ENCODE data around the gene ABHD12B. TPM values are rescaled to one million over a fixed set of nuclear protein-coding genes. Genes with fewer than 3 reads are reported as not detected.

Gene ABHD12B
- total and polyA plus RNA-seq, 2 experiments from 2014 or later: 9.0 to 52.8 TPM

GRCh38 chr14:50928002-50928635 is 56.3 kb downstream of the ABHD12B start:
- Histone ChIP-seq H2AFZ (no peak overlapping the region), H3K79me2 (replicated peaks; ENCODE audit: insufficient read depth) (no peaks in the 10 kb centered on the region), H3K9me2 (ENCODE audit: insufficient read depth) (no peaks in the 10 kb centered on the region), H3K27me3 (ENCODE audit: insufficient read depth) (no peaks in the 10 kb centered on the region), H3K4me3 (no peak overlapping the region), H3F3A (replicated peaks; ENCODE audit: low read depth) (no peaks in the 10 kb centered on the region), H4K20me1 (replicated peaks; ENCODE audit: insufficient read depth) (no peaks in the 10 kb centered on the region; the same call in 1 of the 2 replicates), H3K27ac (ENCODE audit: low read depth) (no peak overlapping the region), H3K4me2 (no peak overlapping the region), H3K4me1 (ENCODE audit: insufficient read depth) (peaks cover 7% of the 10 kb centered on the region; the same call in 1 of the 2 replicates), H3K36me3 (ENCODE audit: insufficient read depth) (peaks cover 31% of the 10 kb centered on the region)
- ATAC-seq (no peak), DNase-seq (ENCODE audit: low spot score) (no peak)
- Mint-ChIP-seq H3K4me3 (no peak overlapping the region), H3K4me1 (peaks cover 8% of the 10 kb centered on the region; the same call in 2 of the 3 replicates), H3K27ac (no peak overlapping the region), H3K36me3 (ENCODE audit: low read depth) (peaks cover 3% of the 10 kb centered on the region; the same call in 2 of the 3 replicates), H3K27me3 (ENCODE audit: insufficient read depth, low read depth, poor library complexity) (peaks cover 3% of the 10 kb centered on the region), H3K9me3 (no peaks in the 10 kb centered on the region)
- no peak for TF ChIP-seq EZH2 (IDR thresholded peaks at IDR 0.05; ENCODE audit: low read depth, unreplicated experiment)
- no peak for TF ChIP-seq JUNB (IDR thresholded peaks at IDR 0.05; ENCODE audit: unreplicated experiment)
- no peak for TF ChIP-seq STAT1 (IDR thresholded peaks at IDR 0.05; ENCODE audit: unreplicated experiment)
- TF ChIP-seq ETS1 (IDR thresholded peaks at IDR 0.05): no peak
- no peak for TF ChIP-seq REST (IDR thresholded peaks at IDR 0.05; ENCODE audit: unreplicated experiment)
- no peak for TF ChIP-seq ZNF462 (CRISPR knock-in tag; IDR thresholded peaks at IDR 0.05)
- TF ChIP-seq POLR2AphosphoS5 (IDR thresholded peaks at IDR 0.05; ENCODE audit: low read depth): no peak
- no peak for TF ChIP-seq CTCF (conservative IDR thresholded peaks at IDR 0.05; ENCODE audit: low read depth in 2 of 2)
- no peak for TF ChIP-seq NANOG (IDR thresholded peaks at IDR 0.05; ENCODE audit: borderline replicate concordance)
- no peak for TF ChIP-seq ZNF114 (CRISPR knock-in tag; IDR thresholded peaks at IDR 0.05)
- no peak for TF ChIP-seq ZNF331 (CRISPR knock-in tag; IDR thresholded peaks at IDR 0.05; ENCODE audit: low read depth)
- TF ChIP-seq CREB1 (CRISPR knock-in tag; IDR thresholded peaks at IDR 0.05; ENCODE audit: low read depth): no peak
- no peak for TF ChIP-seq EZH2phosphoT487 (IDR thresholded peaks at IDR 0.05; ENCODE audit: unreplicated experiment)

Data from GM23338 (cell line).